ENCODE measurements around the gene CDKN2AIPNL.

DNA sequence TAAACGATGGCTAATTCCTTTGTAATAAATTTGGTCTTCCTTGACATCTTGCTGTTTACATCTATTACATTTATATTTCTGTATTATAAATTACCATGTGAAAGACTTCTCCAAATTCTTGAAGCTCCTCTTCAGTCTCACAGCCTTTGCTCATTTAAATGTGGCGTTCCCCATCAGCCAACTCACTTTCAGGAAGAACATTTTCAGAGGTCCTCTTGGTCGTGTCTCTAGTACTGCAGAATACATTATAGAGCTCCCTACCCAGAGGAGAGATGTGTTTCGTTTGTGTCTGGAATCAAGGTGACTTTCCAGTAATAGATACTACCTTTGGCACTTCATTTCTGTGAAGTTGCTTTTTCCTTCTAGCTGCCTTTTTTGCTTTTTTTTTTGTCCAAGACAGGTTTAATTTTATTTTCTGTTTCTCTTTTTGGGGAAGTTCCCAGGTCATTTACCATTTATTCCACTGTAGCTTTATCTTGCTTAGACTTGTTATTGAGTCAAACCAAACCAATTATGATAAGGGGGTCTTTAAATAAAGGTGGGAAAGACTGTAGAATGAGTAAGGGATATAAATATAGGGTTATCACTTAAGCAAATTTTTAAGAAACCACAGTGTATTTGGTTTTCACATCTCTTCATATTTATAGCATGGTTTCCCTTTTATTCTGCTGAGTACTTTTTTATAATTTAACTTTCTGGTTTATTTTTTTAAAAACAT is 27.5 kb downstream of the CDKN2AIPNL start:
- TF ChIP-seq, protein P1, sequence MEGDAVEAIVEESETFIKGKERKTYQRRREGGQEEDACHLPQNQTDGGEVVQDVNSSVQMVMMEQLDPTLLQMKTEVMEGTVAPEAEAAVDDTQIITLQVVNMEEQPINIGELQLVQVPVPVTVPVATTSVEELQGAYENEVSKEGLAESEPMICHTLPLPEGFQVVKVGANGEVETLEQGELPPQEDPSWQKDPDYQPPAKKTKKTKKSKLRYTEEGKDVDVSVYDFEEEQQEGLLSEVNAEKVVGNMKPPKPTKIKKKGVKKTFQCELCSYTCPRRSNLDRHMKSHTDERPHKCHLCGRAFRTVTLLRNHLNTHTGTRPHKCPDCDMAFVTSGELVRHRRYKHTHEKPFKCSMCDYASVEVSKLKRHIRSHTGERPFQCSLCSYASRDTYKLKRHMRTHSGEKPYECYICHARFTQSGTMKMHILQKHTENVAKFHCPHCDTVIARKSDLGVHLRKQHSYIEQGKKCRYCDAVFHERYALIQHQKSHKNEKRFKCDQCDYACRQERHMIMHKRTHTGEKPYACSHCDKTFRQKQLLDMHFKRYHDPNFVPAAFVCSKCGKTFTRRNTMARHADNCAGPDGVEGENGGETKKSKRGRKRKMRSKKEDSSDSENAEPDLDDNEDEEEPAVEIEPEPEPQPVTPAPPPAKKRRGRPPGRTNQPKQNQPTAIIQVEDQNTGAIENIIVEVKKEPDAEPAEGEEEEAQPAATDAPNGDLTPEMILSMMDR (conservative IDR thresholded peaks at IDR 0.05; ENCODE audit: low read length), result no peak
- no peak for TF ChIP-seq EZH2phosphoT487 (IDR thresholded peaks at IDR 0.05; ENCODE audit: borderline replicate concordance)

Measured in Loucy (cell line).